OCI-LY7 (cell line): ENCODE measurements around the gene STK32C. TPM values are rescaled to one million over a fixed set of nuclear protein-coding genes. Genes with fewer than 3 reads are reported as not detected.

ENCODE experiments used
- BruUV-seq: library from RNA; stranded (reverse); fragments of 400-500 nt; replicated peaks from 2 replicates; lab custom pipeline; 2021; lab: Mats Ljungman, UMichigan
- CTCF ChIA-PET: fragments of 300-600 bp; sonication (Branson Sonifier 250); formaldehyde crosslinking; loops from one replicate; lab custom pipeline; 2022; ENCODE audit warnings: antibody characterized with exemption; ENCODE audit not compliant: unreplicated experiment; lab: Charles Lee
- POLR2A ChIA-PET: fragments of 300-600 bp; sonication (Branson Sonifier 250); formaldehyde crosslinking; loops from one replicate; lab custom pipeline; 2022; ENCODE audit warnings: antibody characterized with exemption; lab: Charles Lee
- DNase-seq: peaks from one replicate; pipeline ENCODE4 v3.0.0-alpha.2; 2015; ENCODE audit warnings: low spot score
- H2AFZ ChIP-seq: fragments of 200-600 bp; sonication (generic), shearing (Covaris generic); 2 replicates; pipeline ENCODE4 v1.6.1; 2014; ENCODE audit warnings: mild to moderate bottlenecking, antibody characterized with exemption, low read length, moderate library complexity
- H3K27ac ChIP-seq: fragments of 200-600 bp; sonication (generic); 2 replicates; pipeline ENCODE4 v1.5.1; 2014; ENCODE audit warnings: mixed run types, low read depth, mild to moderate bottlenecking, moderate library complexity, low read length, inconsistent platforms; ENCODE audit not compliant: poor library complexity, severe bottlenecking
- H3K36me3 ChIP-seq: fragments of 200-600 bp; sonication (generic); 2 replicates; pipeline ENCODE4 v1.6.1; 2014; ENCODE audit warnings: mild to moderate bottlenecking, antibody characterized with exemption, low read length, moderate library complexity, mixed read lengths; ENCODE audit not compliant: insufficient read depth
- H3K4me1 ChIP-seq: fragments of 200-600 bp; sonication (generic); 2 replicates; pipeline ENCODE4 v1.5.1; 2014; ENCODE audit warnings: mild to moderate bottlenecking, low read length; ENCODE audit not compliant: insufficient read depth, poor library complexity, severe bottlenecking
- H3K4me2 ChIP-seq: fragments of 200-600 bp; sonication (generic); 2 replicates; pipeline ENCODE4 v1.6.1; 2014; ENCODE audit warnings: mild to moderate bottlenecking, low read length
- H3K4me3 ChIP-seq: fragments of 200-600 bp; sonication (generic); 2 replicates; pipeline ENCODE4 v1.5.1; 2014; ENCODE audit warnings: mild to moderate bottlenecking, low read depth, low read length; ENCODE audit not compliant: poor library complexity, severe bottlenecking
- H3K79me2 ChIP-seq: fragments of 200-600 bp; sonication (generic); 2 replicates; pipeline ENCODE4 v1.6.1; 2016; ENCODE audit warnings: low read depth, mild to moderate bottlenecking, low read length, moderate library complexity, mixed read lengths; ENCODE audit not compliant: insufficient read depth
- H3K9me2 ChIP-seq: fragments of 200-600 bp; sonication (generic); 2 replicates; pipeline ENCODE4 v1.6.1; 2016; ENCODE audit warnings: mild to moderate bottlenecking, low read length, mixed read lengths; ENCODE audit not compliant: insufficient read depth
- H3K9me3 ChIP-seq: fragments of 200-600 bp; sonication (generic); 2 replicates; pipeline ENCODE4 v1.6.1; 2014; ENCODE audit warnings: mild to moderate bottlenecking, mixed run types, low read length, mixed read lengths
- H4K20me1 ChIP-seq: fragments of 200-600 bp; sonication (generic); 2 replicates; pipeline ENCODE4 v1.6.1; 2014; ENCODE audit warnings: mild to moderate bottlenecking, antibody characterized with exemption, low read length, moderate library complexity, mixed read lengths; ENCODE audit not compliant: insufficient read depth
- CTCF ChIP-seq: fragments of 200-600 bp; sonication (generic); conservative IDR thresholded peaks from 2 replicates; pipeline ENCODE4 v1.5.1; 2014; ENCODE audit warnings: mild to moderate bottlenecking, antibody characterized with exemption, low read length, moderate library complexity, mixed read lengths
- EZH2phosphoT487 ChIP-seq: fragments of 200-600 bp; sonication (generic); IDR thresholded peaks from 2 replicates; pipeline ENCODE4 v1.6.1; 2018; ENCODE audit warnings: low read depth, borderline replicate concordance, mild to moderate bottlenecking, mixed run types, antibody characterized with exemption, low read length, moderate library complexity, mixed read lengths
- intact Hi-C: fragments of 100-400 bp; cut with micrococcal nuclease; formaldehyde crosslinking; loops from one replicate; pipeline ENCODE4 v1.10.0; 2022; ENCODE audit not compliant: unreplicated experiment
- total RNA-seq, 2 experiments: library from RNA; depleted of rRNA in 1 of 2; stranded (reverse); fragments of >200 nt in 1 of 2; shearing (Covaris generic) in 1 of 2; gene quantifications; 2 replicates each; pipeline ENCODE4 v1.2.3, GENCODE V29; 2014 to 2022

The STK32C gene
- total RNA-seq, 2 experiments from 2014 or later, result 13.1 to 30.4 TPM

GRCh38 chr10:132280646-132281074 is 27.1 kb downstream of the STK32C start:
- H3K9me3 ChIP-seq, result no peaks in the 10 kb centered on the region
- no peak overlapping the region for H3K27ac ChIP-seq
- CTCF ChIA-PET, result no interaction called here
- H3K79me2 ChIP-seq, result no peaks in the 10 kb centered on the region
- H3K9me2 ChIP-seq, result no peaks in the 10 kb centered on the region
- TF ChIP-seq EZH2phosphoT487 (no peak), CTCF (no peak)
- POLR2A ChIA-PET, result no interaction called here
- no peaks in the 10 kb centered on the region for H3K36me3 ChIP-seq
- no peak overlapping the region for H3K4me2 ChIP-seq
- intact Hi-C loops, result no loop called here
- BruUV-seq, result no TSS peak
- no peak overlapping the region for H2AFZ ChIP-seq
- H4K20me1 ChIP-seq, result no peaks in the 10 kb centered on the region
- no peak overlapping the region for H3K4me3 ChIP-seq
- no peak for DNase-seq
- no peaks in the 10 kb centered on the region for H3K4me1 ChIP-seq

DNA sequence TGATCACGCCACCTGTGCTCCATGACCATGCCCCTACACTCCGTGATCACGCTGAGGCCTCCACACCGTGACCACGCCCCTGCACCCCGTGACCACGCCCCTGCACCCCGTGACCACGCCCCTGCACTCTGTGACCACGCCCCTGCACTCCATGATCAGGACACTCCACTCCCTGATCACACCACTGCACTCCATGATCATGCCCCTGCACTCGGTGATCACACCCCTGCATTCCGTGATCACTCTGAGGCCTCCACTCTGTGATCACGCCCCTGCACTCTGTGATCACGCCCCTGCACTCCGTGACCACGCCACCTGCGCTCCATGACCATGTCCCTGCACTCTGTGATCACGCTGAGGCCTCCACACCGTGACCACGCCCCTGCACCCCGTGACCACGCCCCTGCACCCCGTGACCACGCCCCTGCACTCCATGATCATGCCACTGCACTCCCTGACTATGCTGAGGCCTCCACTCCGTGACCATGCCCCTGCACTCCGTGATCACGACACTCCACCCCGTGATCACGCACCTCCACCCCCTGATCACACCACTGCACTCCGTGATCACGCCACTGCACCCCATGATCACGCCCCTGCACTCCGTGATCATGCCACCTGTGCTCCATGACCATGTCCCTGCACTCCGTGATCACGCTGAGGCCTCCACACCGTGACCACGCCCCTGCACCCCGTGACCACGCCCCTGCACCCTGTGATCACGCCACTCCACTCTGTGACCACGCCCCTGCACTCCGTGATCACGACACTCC is 27.7 kb downstream of the STK32C start:
- H3K9me3 ChIP-seq, result no peaks in the 10 kb centered on the region
- intact Hi-C loops, result no loop called here
- H3K9me2 ChIP-seq, result no peaks in the 10 kb centered on the region
- POLR2A ChIA-PET, result no interaction called here
- no peak for DNase-seq
- H2AFZ ChIP-seq, result no peak overlapping the region
- TF ChIP-seq CTCF (no peak), EZH2phosphoT487 (no peak)
- no peak overlapping the region for H3K27ac ChIP-seq
- H4K20me1 ChIP-seq, result no peaks in the 10 kb centered on the region
- no peaks in the 10 kb centered on the region for H3K36me3 ChIP-seq
- H3K4me1 ChIP-seq, result no peaks in the 10 kb centered on the region
- CTCF ChIA-PET, result no interaction called here
- BruUV-seq, result no TSS peak
- no peak overlapping the region for H3K4me3 ChIP-seq
- H3K79me2 ChIP-seq, result no peaks in the 10 kb centered on the region
- H3K4me2 ChIP-seq, result no peak overlapping the region

DNA sequence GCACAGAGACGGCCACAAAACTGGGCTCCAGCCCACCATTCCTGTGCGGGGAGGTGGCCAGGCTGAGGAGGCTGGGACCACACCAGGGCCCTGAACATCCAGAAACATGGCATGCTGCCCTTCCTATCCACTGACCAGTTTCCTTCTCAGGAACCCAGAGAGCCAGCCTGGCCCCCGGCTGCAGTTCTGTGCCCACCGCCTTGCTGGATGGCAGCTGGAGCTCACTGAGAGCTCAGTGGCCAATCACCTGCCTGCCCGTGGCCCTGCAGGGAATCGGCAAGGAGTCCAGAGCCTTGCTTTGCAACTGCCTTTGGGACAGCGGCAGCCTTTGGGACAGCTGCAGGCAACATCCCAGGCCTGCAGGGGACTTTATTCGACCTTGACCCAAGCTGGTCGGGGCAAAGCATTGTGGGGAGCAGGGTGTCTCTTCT is 30.4 kb downstream of the STK32C start:
- BruUV-seq, result no TSS peak
- Histone ChIP-seq H3K9me3 (no peaks in the 10 kb centered on the region), H3K9me2 (no peaks in the 10 kb centered on the region), H2AFZ (no peak overlapping the region), H3K4me2 (no peak overlapping the region), H4K20me1 (no peaks in the 10 kb centered on the region), H3K36me3 (no peaks in the 10 kb centered on the region), H3K79me2 (no peaks in the 10 kb centered on the region), H3K4me3 (no peak overlapping the region), H3K27ac (no peak overlapping the region), H3K4me1 (no peaks in the 10 kb centered on the region)
- intact Hi-C loops, result no loop called here
- ChIA-PET POLR2A (no interaction called here), CTCF (no interaction called here)
- DNase-seq, result no peak
- no peak for TF ChIP-seq CTCF
- no peak for TF ChIP-seq EZH2phosphoT487
